Measurements from ENCODE around the gene NFIB. TPM values are rescaled to one million over a fixed set of nuclear protein-coding genes. Genes with fewer than 3 reads are reported as not detected.

NFIB gene
- total and polyA plus RNA-seq, 4 experiments from 2014 or later = not detected

DNA sequence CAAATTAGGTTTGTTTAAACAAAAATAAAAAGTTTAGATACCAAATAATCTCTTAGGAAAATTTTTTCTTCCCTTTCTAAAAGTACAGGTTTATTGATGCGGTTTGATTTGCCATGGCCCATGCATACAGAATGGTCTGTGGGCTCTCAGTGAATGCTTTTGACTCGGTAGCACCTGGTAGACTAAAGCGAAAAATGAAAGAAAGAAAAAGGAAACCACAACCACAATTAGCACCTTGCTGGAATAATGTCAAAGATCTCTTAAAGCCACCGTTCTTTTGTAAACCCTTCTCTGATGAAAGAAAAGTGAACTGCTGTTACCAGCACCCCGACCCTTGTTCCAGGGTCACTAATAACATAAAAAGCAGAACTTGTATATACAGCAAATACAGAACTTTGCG, 157.9 kb downstream of the NFIB start:
- Histone ChIP-seq H3K36me3 (ENCODE audit: insufficient read depth, low read length) (no peaks in the 10 kb centered on the region), H3K4me3 (ENCODE audit: low read length in 2 of 2) (no peak overlapping the region), H3K27me3 (ENCODE audit: insufficient read depth, low read length) (no peaks in the 10 kb centered on the region), H3K27ac (ENCODE audit: low read depth, low read length) (no peak overlapping the region), H3K9me3 (ENCODE audit: control insufficient read depth in 1 of 2, low read length in 2 of 2) (no peaks in the 10 kb centered on the region), H3K4me1 (ENCODE audit: insufficient read depth, low read length) (no peaks in the 10 kb centered on the region)
- Mint-ChIP-seq H3K27me3 (peaks cover 1 to 2% of the 10 kb centered on the region in 2 donors), H3K36me3 (no peaks in the 10 kb centered on the region), H3K27ac (no peak overlapping the region), H3K4me3 (no peak overlapping the region), H3K4me1 (peaks cover 0 to 7% (median 7%) of the 10 kb centered on the region in 4 donors), H3K9me3 (peaks cover 0 to 3% (median 0%) of the 10 kb centered on the region in 8 donors)
- intact Hi-C loops (cut with micrococcal nuclease) = no loop called here
- ChIA-PET CTCF (ENCODE audit: partially characterized antibody) (no interaction called here), POLR2A (ENCODE audit: partially characterized antibody) (no interaction called here)
- DNase-seq = no peak

GRCh38 chr9:14155237-14155636, 158.7 kb downstream of the NFIB start:
- no peak for DNase-seq
- Mint-ChIP-seq H3K4me1 (peaks cover 0 to 7% (median 7%) of the 10 kb centered on the region in 4 donors), H3K36me3 (no peaks in the 10 kb centered on the region), H3K4me3 (no peak overlapping the region), H3K27me3 (peaks cover 1 to 2% of the 10 kb centered on the region in 2 donors), H3K27ac (no peak overlapping the region), H3K9me3 (peaks cover 0 to 4% (median 0%) of the 10 kb centered on the region in 8 donors)
- Histone ChIP-seq H3K36me3 (ENCODE audit: insufficient read depth, low read length) (no peaks in the 10 kb centered on the region), H3K9me3 (ENCODE audit: control insufficient read depth in 1 of 2, low read length in 2 of 2) (no peaks in the 10 kb centered on the region), H3K4me1 (ENCODE audit: insufficient read depth, low read length) (no peaks in the 10 kb centered on the region), H3K27me3 (ENCODE audit: insufficient read depth, low read length) (no peaks in the 10 kb centered on the region), H3K27ac (ENCODE audit: low read depth, low read length) (no peak overlapping the region), H3K4me3 (ENCODE audit: low read length in 2 of 2) (no peak overlapping the region)
- ChIA-PET POLR2A (ENCODE audit: partially characterized antibody) (no interaction called here), CTCF (ENCODE audit: partially characterized antibody) (no interaction called here)
- intact Hi-C loops (cut with micrococcal nuclease) = no loop called here

DNA sequence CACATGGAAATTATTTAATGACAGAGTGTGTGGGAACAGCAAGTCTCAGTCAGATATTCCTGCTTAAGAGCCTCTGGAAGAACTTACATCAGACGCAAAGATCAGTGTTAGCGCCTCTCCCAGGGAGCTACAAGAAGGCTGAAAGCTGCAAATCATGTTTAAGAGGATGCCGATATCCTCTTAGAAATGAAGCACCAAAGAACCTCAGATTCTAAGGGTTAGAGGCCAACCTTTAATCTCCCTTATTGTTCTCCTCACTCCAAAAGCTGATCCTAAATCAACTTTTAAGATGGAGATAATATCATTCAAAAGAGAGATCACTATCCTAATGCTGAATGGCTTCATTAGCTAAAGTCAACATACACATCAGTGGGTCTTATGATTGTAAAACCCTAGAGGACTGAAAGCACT, 160.6 kb downstream of the NFIB start:
- POLR2A ChIA-PET (ENCODE audit: partially characterized antibody) = no interaction called here
- H3K27me3 ChIP-seq (ENCODE audit: insufficient read depth, low read length) = no peaks in the 10 kb centered on the region

GRCh38 chr9:14151451-14151850, 162.5 kb downstream of the NFIB start:
- H3K4me3 ChIP-seq (ENCODE audit: low read length in 2 of 2) = no peak overlapping the region
- Mint-ChIP-seq H3K4me1 (peaks cover 0 to 7% (median 6%) of the 10 kb centered on the region in 4 donors), H3K4me3 (no peak overlapping the region), H3K27me3 (peaks cover 0 to 1% of the 10 kb centered on the region in 2 donors), H3K36me3 (no peaks in the 10 kb centered on the region), H3K9me3 (peaks cover 0 to 10% (median 0%) of the 10 kb centered on the region in 8 donors), H3K27ac (no peak overlapping the region)
- no peaks in the 10 kb centered on the region for H3K9me3 ChIP-seq (ENCODE audit: control insufficient read depth in 1 of 2, low read length in 2 of 2)
- no peaks in the 10 kb centered on the region for H3K27me3 ChIP-seq (ENCODE audit: insufficient read depth, low read length)
- POLR2A ChIA-PET (ENCODE audit: partially characterized antibody) = no interaction called here
- intact Hi-C loops (cut with micrococcal nuclease) = no loop called here
- no peaks in the 10 kb centered on the region for H3K36me3 ChIP-seq (ENCODE audit: insufficient read depth, low read length)
- DNase-seq = no peak
- CTCF ChIA-PET (ENCODE audit: partially characterized antibody) = no interaction called here
- H3K4me1 ChIP-seq (ENCODE audit: insufficient read depth, low read length) = no peaks in the 10 kb centered on the region
- H3K27ac ChIP-seq (ENCODE audit: low read depth, low read length) = no peak overlapping the region

More for the DNA sequence above, 160.6 kb downstream of the NFIB start:
- Mint-ChIP-seq H3K36me3 (no peaks in the 10 kb centered on the region), H3K4me3 (no peak overlapping the region), H3K27ac (no peak overlapping the region), H3K27me3 (peaks cover 1 to 2% of the 10 kb centered on the region in 2 donors), H3K4me1 (peaks cover 0 to 7% (median 7%) of the 10 kb centered on the region in 4 donors), H3K9me3 (peaks cover 0 to 4% (median 0%) of the 10 kb centered on the region in 8 donors)
- no peak for DNase-seq
- Histone ChIP-seq H3K27ac (ENCODE audit: low read depth, low read length) (no peak overlapping the region), H3K9me3 (ENCODE audit: control insufficient read depth in 1 of 2, low read length in 2 of 2) (no peaks in the 10 kb centered on the region), H3K36me3 (ENCODE audit: insufficient read depth, low read length) (no peaks in the 10 kb centered on the region), H3K4me1 (ENCODE audit: insufficient read depth, low read length) (no peaks in the 10 kb centered on the region), H3K4me3 (ENCODE audit: low read length in 2 of 2) (no peak overlapping the region)
- CTCF ChIA-PET (ENCODE audit: partially characterized antibody) = no interaction called here
- intact Hi-C loops (cut with micrococcal nuclease) = no loop called here

- Mint-ChIP-seq H3K27ac (no peak overlapping the region), H3K4me3 (no peak overlapping the region), H3K36me3 (no peaks in the 10 kb centered on the region), H3K27me3 (peaks cover 0 to 1% of the 10 kb centered on the region in 2 donors), H3K4me1 (no peaks in the 10 kb centered on the region), H3K9me3 (peaks cover 0 to 10% (median 0%) of the 10 kb centered on the region in 8 donors)
- intact Hi-C loops (cut with micrococcal nuclease) = no loop called here
- no peaks in the 10 kb centered on the region for H3K36me3 ChIP-seq (ENCODE audit: insufficient read depth, low read length)
- CTCF ChIA-PET (ENCODE audit: partially characterized antibody) = no interaction called here
- H3K27me3 ChIP-seq (ENCODE audit: insufficient read depth, low read length) = no peaks in the 10 kb centered on the region
- H3K27ac ChIP-seq (ENCODE audit: low read depth, low read length) = no peak overlapping the region
- DNase-seq = no peak
- no peaks in the 10 kb centered on the region for H3K9me3 ChIP-seq (ENCODE audit: control insufficient read depth in 1 of 2, low read length in 2 of 2)
- H3K4me1 ChIP-seq (ENCODE audit: insufficient read depth, low read length) = no peaks in the 10 kb centered on the region
- no peak overlapping the region for H3K4me3 ChIP-seq (ENCODE audit: low read length in 2 of 2)
- POLR2A ChIA-PET (ENCODE audit: partially characterized antibody) = no interaction called here
These were observed 165.3 kb downstream of the NFIB start for GRCh38 chr9:14148501-14149103.

DNA sequence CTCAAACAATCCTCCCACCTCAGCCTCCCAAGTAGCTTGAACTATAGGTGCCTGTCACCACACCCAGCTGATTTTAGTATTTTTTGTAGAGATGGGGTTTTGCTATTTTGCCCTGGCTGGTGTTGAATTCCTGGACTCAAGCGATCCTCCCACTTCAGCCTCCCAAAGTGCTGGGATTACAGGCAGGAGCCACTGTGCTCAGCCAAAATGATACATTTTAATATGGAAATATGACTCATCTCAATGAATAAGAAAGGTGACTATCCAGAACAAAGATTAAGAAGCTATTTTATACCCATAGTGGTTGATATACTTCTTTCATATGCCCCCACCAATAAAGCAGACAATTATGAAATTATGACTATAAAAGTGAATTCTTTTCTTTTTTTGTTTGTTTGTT, 166.2 kb downstream of the NFIB start:
- Mint-ChIP-seq H3K4me1 (no peaks in the 10 kb centered on the region), H3K27ac (no peak overlapping the region), H3K27me3 (peaks cover 0 to 1% of the 10 kb centered on the region in 2 donors), H3K36me3 (no peaks in the 10 kb centered on the region), H3K4me3 (no peak overlapping the region), H3K9me3 (peaks cover 0 to 10% (median 0%) of the 10 kb centered on the region in 8 donors)
- intact Hi-C loops (cut with micrococcal nuclease) = no loop called here
- DNase-seq = no peak
- H3K4me1 ChIP-seq (ENCODE audit: insufficient read depth, low read length) = no peaks in the 10 kb centered on the region
- no peaks in the 10 kb centered on the region for H3K27me3 ChIP-seq (ENCODE audit: insufficient read depth, low read length)
- ChIA-PET CTCF (ENCODE audit: partially characterized antibody) (no interaction called here), POLR2A (ENCODE audit: partially characterized antibody) (no interaction called here)
- H3K36me3 ChIP-seq (ENCODE audit: insufficient read depth, low read length) = no peaks in the 10 kb centered on the region
- H3K27ac ChIP-seq (ENCODE audit: low read depth, low read length) = no peak overlapping the region
- H3K9me3 ChIP-seq (ENCODE audit: control insufficient read depth in 1 of 2, low read length in 2 of 2) = no peaks in the 10 kb centered on the region
- H3K4me3 ChIP-seq (ENCODE audit: low read length in 2 of 2) = no peak overlapping the region

- ChIA-PET POLR2A (ENCODE audit: partially characterized antibody) (no interaction called here), CTCF (ENCODE audit: partially characterized antibody) (no interaction called here)
- Mint-ChIP-seq H3K4me1 (no peaks in the 10 kb centered on the region), H3K9me3 (peaks cover 0 to 10% (median 0%) of the 10 kb centered on the region in 8 donors), H3K4me3 (no peak overlapping the region), H3K36me3 (no peaks in the 10 kb centered on the region), H3K27me3 (peaks cover 0 to under 1% of the 10 kb centered on the region in 2 donors), H3K27ac (no peak overlapping the region)
- Histone ChIP-seq H3K27me3 (ENCODE audit: insufficient read depth, low read length) (no peaks in the 10 kb centered on the region), H3K9me3 (ENCODE audit: control insufficient read depth in 1 of 2, low read length in 2 of 2) (no peaks in the 10 kb centered on the region), H3K4me3 (ENCODE audit: low read length in 2 of 2) (no peak overlapping the region), H3K4me1 (ENCODE audit: insufficient read depth, low read length) (no peaks in the 10 kb centered on the region), H3K27ac (ENCODE audit: low read depth, low read length) (no peak overlapping the region), H3K36me3 (ENCODE audit: insufficient read depth, low read length) (no peaks in the 10 kb centered on the region)
- intact Hi-C loops (cut with micrococcal nuclease) = no loop called here
- no peak for DNase-seq
These were observed 167.6 kb downstream of the NFIB start for GRCh38 chr9:14146201-14146874.

All from CD4-positive, alpha-beta memory T cell (primary cell).